Measurements from ENCODE around the gene SLC12A7. TPM values are rescaled to one million over a fixed set of nuclear protein-coding genes. Genes with fewer than 3 reads are reported as not detected.
"Not testable (repeated sequence)": the region's sequence is repeated elsewhere in the genome, so short reads cannot be mapped to it uniquely, and the experiment has no call there.

SLC12A7 gene
- total and polyA plus RNA-seq, 4 experiments from 2014 or later = 11.7 to 32.9 (median 26.5) TPM

DNA sequence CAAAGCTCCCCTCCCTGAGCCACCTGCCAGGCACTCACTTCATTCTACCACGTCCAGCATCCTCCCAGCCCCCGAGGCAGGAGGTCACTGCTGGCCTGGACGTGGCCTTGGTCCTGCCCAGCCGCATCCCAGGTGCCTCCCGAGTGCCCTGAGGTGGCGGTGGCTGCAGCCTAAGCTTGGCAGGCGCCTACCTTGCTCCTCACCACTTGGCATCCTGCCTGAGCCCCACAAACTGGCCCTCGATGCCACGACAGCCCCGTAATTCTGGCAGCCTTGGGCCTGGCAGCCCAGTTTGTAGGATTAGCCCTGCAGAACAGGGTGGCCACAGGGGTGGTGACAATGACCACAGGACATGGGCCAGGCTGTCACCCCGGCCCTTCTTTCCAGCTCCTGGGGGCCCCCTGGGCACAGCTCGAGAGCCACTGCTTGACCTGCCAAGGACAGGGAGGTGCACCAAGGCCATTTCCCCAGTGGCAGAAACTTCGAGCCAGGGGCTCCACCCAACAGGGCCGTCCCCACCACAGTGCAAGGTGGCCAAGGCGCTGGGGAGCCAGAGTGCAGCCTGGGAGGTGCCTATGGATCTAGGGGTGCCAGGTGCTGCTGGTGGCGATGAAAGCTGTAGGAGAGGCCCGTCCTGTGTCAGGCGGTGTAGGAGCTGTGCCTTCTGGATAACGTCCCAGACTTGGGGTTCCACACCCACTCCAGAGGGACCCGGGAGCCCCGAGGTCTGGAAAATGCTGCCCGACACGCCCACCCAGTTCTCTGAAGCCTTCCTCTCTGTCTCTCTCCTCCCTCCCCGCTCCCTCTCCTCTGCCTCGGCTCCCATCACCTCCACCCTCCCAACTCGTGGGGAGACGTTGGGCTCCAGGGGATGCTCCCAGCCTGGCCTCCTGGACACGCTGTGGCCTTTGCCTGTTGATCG lies 84.9 kb downstream of the SLC12A7 start:
- no peaks in the 10 kb centered on the region for H3K4me1 Mint-ChIP-seq
- Histone ChIP-seq H3K4me3 (ENCODE audit: low read length in 2 of 2) (no peak overlapping the region), H3K27me3 (ENCODE audit: insufficient read depth, low read length) (no peaks in the 10 kb centered on the region), H3K4me1 (ENCODE audit: insufficient read depth, low read length) (no peaks in the 10 kb centered on the region), H3K9me3 (ENCODE audit: control insufficient read depth in 1 of 2, low read length in 2 of 2) (no peaks in the 10 kb centered on the region), H3K27ac (ENCODE audit: low read depth, low read length) (no peak overlapping the region), H3K36me3 (ENCODE audit: insufficient read depth, low read length) (no peaks in the 10 kb centered on the region)
- ChIA-PET POLR2A (ENCODE audit: partially characterized antibody) (no interaction called here), CTCF (ENCODE audit: partially characterized antibody) (no interaction called here)
- no peak overlapping the region for H3K4me3 Mint-ChIP-seq
- H3K27me3 Mint-ChIP-seq = no peaks in the 10 kb centered on the region
- no peaks in the 10 kb centered on the region for H3K36me3 Mint-ChIP-seq
- no peaks in the 10 kb centered on the region for H3K9me3 Mint-ChIP-seq
- no peak for DNase-seq
- no peak overlapping the region for H3K27ac Mint-ChIP-seq
- intact Hi-C loops (cut with micrococcal nuclease) = no loop called here

DNA sequence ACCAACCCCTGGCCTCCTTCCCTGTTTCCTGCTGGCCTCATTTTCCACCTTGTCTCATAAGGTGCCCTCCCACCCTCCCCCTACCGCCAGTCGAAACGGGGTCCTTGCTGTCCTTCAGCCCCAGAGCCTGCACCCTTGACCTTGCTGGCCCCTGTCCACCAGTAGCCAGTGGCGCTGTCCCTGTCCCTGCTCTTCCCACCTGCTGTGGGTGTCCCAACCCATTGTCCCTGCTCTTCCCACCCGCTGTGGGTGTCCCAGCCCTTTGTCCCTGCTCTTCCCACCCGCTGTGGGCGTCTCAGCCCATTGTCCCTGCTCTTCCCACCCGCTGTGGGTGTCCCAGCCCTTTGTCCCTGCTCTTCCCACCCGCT lies 89.9 kb downstream of the SLC12A7 start:
- H3K36me3 ChIP-seq (ENCODE audit: insufficient read depth, low read length); H3K4me1 Mint-ChIP-seq; H3K27me3 Mint-ChIP-seq; H3K36me3 Mint-ChIP-seq; intact Hi-C loops (cut with micrococcal nuclease); H3K27ac Mint-ChIP-seq; H3K9me3 Mint-ChIP-seq; H3K27ac ChIP-seq (ENCODE audit: low read depth, low read length); CTCF ChIA-PET (ENCODE audit: partially characterized antibody); H3K27me3 ChIP-seq (ENCODE audit: insufficient read depth, low read length); H3K4me1 ChIP-seq (ENCODE audit: insufficient read depth, low read length); H3K9me3 ChIP-seq (ENCODE audit: control insufficient read depth in 1 of 2, low read length in 2 of 2); H3K4me3 ChIP-seq (ENCODE audit: low read length in 2 of 2); POLR2A ChIA-PET (ENCODE audit: partially characterized antibody); H3K4me3 Mint-ChIP-seq; DNase-seq: not testable (repeated sequence)

- Histone ChIP-seq H3K9me3 (ENCODE audit: control insufficient read depth in 1 of 2, low read length in 2 of 2) (no peaks in the 10 kb centered on the region), H3K36me3 (ENCODE audit: insufficient read depth, low read length) (no peaks in the 10 kb centered on the region), H3K4me3 (ENCODE audit: low read length in 2 of 2) (no peak overlapping the region), H3K27ac (ENCODE audit: low read depth, low read length) (no peak overlapping the region), H3K27me3 (ENCODE audit: insufficient read depth, low read length) (no peaks in the 10 kb centered on the region), H3K4me1 (ENCODE audit: insufficient read depth, low read length) (no peaks in the 10 kb centered on the region)
- intact Hi-C loops (cut with micrococcal nuclease) = no loop called here
- Mint-ChIP-seq H3K4me3 (no peak overlapping the region), H3K4me1 (no peaks in the 10 kb centered on the region), H3K9me3 (no peaks in the 10 kb centered on the region), H3K27me3 (no peaks in the 10 kb centered on the region), H3K36me3 (no peaks in the 10 kb centered on the region), H3K27ac (no peak overlapping the region)
- no peak for DNase-seq
- ChIA-PET CTCF (ENCODE audit: partially characterized antibody) (no interaction called here), POLR2A (ENCODE audit: partially characterized antibody) (no interaction called here)
Measured at GRCh38 chr5:1021136-1021968, 90.5 kb downstream of the SLC12A7 start.

GRCh38 chr5:1020452-1020961 lies 91.4 kb downstream of the SLC12A7 start:
- intact Hi-C loops (cut with micrococcal nuclease) = no loop called here
- Mint-ChIP-seq H3K27ac (no peak overlapping the region), H3K27me3 (no peaks in the 10 kb centered on the region), H3K9me3 (no peaks in the 10 kb centered on the region), H3K4me3 (no peak overlapping the region), H3K36me3 (no peaks in the 10 kb centered on the region), H3K4me1 (no peaks in the 10 kb centered on the region)
- no peaks in the 10 kb centered on the region for H3K27me3 ChIP-seq (ENCODE audit: insufficient read depth, low read length)
- ChIA-PET POLR2A (ENCODE audit: partially characterized antibody) (interaction anchor here (0.9 kb wide), 1 partner anchor 10 kb away, joined by 4 read pairs; no protein-coding TSS in a partner anchor), CTCF (ENCODE audit: partially characterized antibody) (no interaction called here)
- no peak for DNase-seq
- no peaks in the 10 kb centered on the region for H3K4me1 ChIP-seq (ENCODE audit: insufficient read depth, low read length)
- no peaks in the 10 kb centered on the region for H3K36me3 ChIP-seq (ENCODE audit: insufficient read depth, low read length)
- H3K4me3 ChIP-seq (ENCODE audit: low read length in 2 of 2) = no peak overlapping the region
- no peaks in the 10 kb centered on the region for H3K9me3 ChIP-seq (ENCODE audit: control insufficient read depth in 1 of 2, low read length in 2 of 2)
- no peak overlapping the region for H3K27ac ChIP-seq (ENCODE audit: low read depth, low read length)

GRCh38 chr5:1019001-1019905 lies 92.6 kb downstream of the SLC12A7 start:
- intact Hi-C loops (cut with micrococcal nuclease) = no loop called here
- no peak overlapping the region for H3K27ac Mint-ChIP-seq
- CTCF ChIA-PET (ENCODE audit: partially characterized antibody) = no interaction called here
- H3K36me3 Mint-ChIP-seq = no peaks in the 10 kb centered on the region
- no peak overlapping the region for H3K4me3 ChIP-seq (ENCODE audit: low read length in 2 of 2)
- no peaks in the 10 kb centered on the region for H3K9me3 Mint-ChIP-seq
- no peaks in the 10 kb centered on the region for H3K9me3 ChIP-seq (ENCODE audit: control insufficient read depth in 1 of 2, low read length in 2 of 2)
- H3K27ac ChIP-seq (ENCODE audit: low read depth, low read length) = no peak overlapping the region
- no peaks in the 10 kb centered on the region for H3K27me3 Mint-ChIP-seq
- no peak for DNase-seq
- H3K27me3 ChIP-seq (ENCODE audit: insufficient read depth, low read length) = no peaks in the 10 kb centered on the region
- H3K4me3 Mint-ChIP-seq = no peak overlapping the region
- POLR2A ChIA-PET (ENCODE audit: partially characterized antibody) = interaction anchor here (0.9 kb wide), 1 partner anchor 9 kb away, joined by 4 read pairs; no protein-coding TSS in a partner anchor
- H3K36me3 ChIP-seq (ENCODE audit: insufficient read depth, low read length) = no peaks in the 10 kb centered on the region
- no peaks in the 10 kb centered on the region for H3K4me1 ChIP-seq (ENCODE audit: insufficient read depth, low read length)
- H3K4me1 Mint-ChIP-seq = no peaks in the 10 kb centered on the region

GRCh38 chr5:1018596-1018995 lies 93.3 kb downstream of the SLC12A7 start:
- Mint-ChIP-seq H3K4me1 (no peaks in the 10 kb centered on the region), H3K9me3 (no peaks in the 10 kb centered on the region), H3K27me3 (no peaks in the 10 kb centered on the region), H3K36me3 (no peaks in the 10 kb centered on the region), H3K4me3 (no peak overlapping the region), H3K27ac (no peak overlapping the region)
- no peaks in the 10 kb centered on the region for H3K9me3 ChIP-seq (ENCODE audit: control insufficient read depth in 1 of 2, low read length in 2 of 2)
- no peaks in the 10 kb centered on the region for H3K36me3 ChIP-seq (ENCODE audit: insufficient read depth, low read length)
- DNase-seq = no peak
- no peak overlapping the region for H3K4me3 ChIP-seq (ENCODE audit: low read length in 2 of 2)
- intact Hi-C loops (cut with micrococcal nuclease) = no loop called here
- no peak overlapping the region for H3K27ac ChIP-seq (ENCODE audit: low read depth, low read length)
- no peaks in the 10 kb centered on the region for H3K4me1 ChIP-seq (ENCODE audit: insufficient read depth, low read length)
- ChIA-PET POLR2A (ENCODE audit: partially characterized antibody) (no interaction called here), CTCF (ENCODE audit: partially characterized antibody) (no interaction called here)
- no peaks in the 10 kb centered on the region for H3K27me3 ChIP-seq (ENCODE audit: insufficient read depth, low read length)
